Keratinocyte (primary cell): ENCODE measurements around the gene TBC1D20.

Experiments used
- EZH2 ChIP-seq: IDR thresholded peaks from one replicate; pipeline ENCODE4 v1.6.1; 2012; ENCODE audit warnings: inconsistent platforms, mild to moderate bottlenecking, low read length, moderate library complexity
- TF ChIP-seq, protein P1 (sequence below), 3 experiments: IDR thresholded peaks in 1 of 3; conservative IDR thresholded peaks in 1 of 3; optimal IDR thresholded peaks in 1 of 3; 2 replicates in 2 of 3; 3 replicates in 1 of 3; pipeline versions ENCODE3 to v1.5.1; 2011; ENCODE audit warnings: low read length in 3 of 3, mild to moderate bottlenecking in 3 of 3, moderate library complexity in 2 of 3, control low read depth in 1 of 3, inconsistent platforms in 1 of 3; ENCODE audit not compliant: insufficient read depth in 2 of 3; ENCODE audit errors: extremely low read depth in 1 of 3

DNA sequence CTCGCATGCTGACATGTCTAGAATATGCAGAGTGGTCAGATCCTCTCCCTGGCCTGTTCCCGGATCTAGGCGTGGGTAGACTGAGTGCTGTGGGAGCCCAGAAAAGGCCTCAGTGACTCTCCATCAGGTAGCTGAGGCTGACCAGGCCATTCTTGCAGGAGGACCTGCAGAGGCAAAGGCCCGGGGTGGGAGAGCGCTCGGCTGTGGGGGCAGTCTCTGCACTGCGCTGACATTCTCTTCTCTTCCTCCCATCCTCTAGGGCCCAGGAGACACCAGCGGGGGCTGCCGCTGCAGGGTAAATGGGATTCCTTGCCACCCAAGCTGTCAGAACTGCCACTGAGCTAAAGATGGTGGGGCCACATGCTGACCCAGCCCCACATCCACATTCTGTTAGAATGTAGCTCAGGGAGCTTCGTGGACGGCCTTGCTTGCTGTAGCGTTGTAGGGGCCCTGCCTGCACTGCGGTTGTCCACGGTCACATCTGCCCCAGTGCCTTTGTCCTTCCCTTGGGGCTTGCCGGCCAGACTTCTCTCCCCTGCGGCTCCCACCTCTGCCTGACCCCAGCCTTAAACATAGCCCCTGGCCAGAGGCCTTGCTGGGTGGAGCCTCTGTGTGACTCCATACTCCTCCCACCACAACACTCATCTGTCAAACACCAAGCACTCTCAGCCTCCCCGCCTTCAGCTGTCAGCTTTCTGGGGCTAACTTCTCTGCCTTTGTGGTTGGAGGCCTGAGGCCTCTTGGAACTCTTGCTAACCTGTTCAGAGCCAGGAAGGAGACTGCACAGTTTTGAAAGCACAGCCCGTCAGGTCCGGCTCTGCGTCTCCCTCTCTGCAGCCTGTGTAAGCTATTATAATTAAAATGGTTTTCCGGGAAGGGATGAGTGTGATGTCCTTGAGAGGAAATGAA lies 32.0 kb downstream of the TBC1D20 start:
- TF ChIP-seq, protein P1, sequence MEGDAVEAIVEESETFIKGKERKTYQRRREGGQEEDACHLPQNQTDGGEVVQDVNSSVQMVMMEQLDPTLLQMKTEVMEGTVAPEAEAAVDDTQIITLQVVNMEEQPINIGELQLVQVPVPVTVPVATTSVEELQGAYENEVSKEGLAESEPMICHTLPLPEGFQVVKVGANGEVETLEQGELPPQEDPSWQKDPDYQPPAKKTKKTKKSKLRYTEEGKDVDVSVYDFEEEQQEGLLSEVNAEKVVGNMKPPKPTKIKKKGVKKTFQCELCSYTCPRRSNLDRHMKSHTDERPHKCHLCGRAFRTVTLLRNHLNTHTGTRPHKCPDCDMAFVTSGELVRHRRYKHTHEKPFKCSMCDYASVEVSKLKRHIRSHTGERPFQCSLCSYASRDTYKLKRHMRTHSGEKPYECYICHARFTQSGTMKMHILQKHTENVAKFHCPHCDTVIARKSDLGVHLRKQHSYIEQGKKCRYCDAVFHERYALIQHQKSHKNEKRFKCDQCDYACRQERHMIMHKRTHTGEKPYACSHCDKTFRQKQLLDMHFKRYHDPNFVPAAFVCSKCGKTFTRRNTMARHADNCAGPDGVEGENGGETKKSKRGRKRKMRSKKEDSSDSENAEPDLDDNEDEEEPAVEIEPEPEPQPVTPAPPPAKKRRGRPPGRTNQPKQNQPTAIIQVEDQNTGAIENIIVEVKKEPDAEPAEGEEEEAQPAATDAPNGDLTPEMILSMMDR (optimal IDR thresholded peaks at IDR 0.05 in 1 of 3, IDR thresholded peaks at IDR 0.05 in 1 of 3, conservative IDR thresholded peaks at IDR 0.05 in 1 of 3; ENCODE audit: extremely low read depth in 1 of 3, insufficient read depth in 2 of 3, low read length in 3 of 3), result no peak
- TF ChIP-seq EZH2, result no peak
